ENCODE measurements around the gene APOD. TPM values are rescaled to one million over a fixed set of nuclear protein-coding genes. Genes with fewer than 3 reads are reported as not detected.

The APOD gene
- total RNA-seq, 2 donors from 2014 or later, result not detected

DNA sequence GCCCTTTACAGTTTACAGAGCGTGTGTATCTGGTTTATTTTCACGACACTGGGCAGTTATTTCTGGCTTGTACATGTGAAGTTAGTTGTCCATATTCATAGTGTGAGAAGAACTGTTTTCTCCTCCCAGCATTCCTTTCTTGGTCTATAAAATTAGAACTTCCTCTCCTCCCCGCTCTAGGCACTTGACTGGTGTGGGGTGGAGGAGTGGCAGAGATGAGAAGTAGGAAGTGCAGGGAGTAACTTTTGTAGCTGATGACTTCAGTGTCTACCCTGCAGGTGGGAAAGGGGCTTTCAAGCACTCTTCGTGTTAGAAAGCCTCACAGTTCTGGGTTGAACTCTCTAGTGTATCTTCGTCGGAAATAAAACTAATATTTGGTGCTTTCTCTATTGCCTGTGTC lies 13.4 kb downstream of the APOD start:
- H3K27ac ChIP-seq (ENCODE audit: low read depth, low read length), result no peak overlapping the region
- H3K9ac ChIP-seq (ENCODE audit: extremely low read depth, low read length, poor library complexity, severe bottlenecking), result no peak overlapping the region
- H3K27ac Mint-ChIP-seq, result no peak overlapping the region
- H3K9me3 Mint-ChIP-seq, result no peaks in the 10 kb centered on the region
- no peak overlapping the region for H3K4me3 Mint-ChIP-seq
- H3K4me1 ChIP-seq (ENCODE audit: control insufficient read depth, insufficient read depth, low read length), result no peaks in the 10 kb centered on the region
- no peaks in the 10 kb centered on the region for H3K27me3 ChIP-seq (ENCODE audit: control insufficient read depth, insufficient read depth, low read length, poor library complexity, severe bottlenecking)
- no peaks in the 10 kb centered on the region for H3K36me3 ChIP-seq (ENCODE audit: control insufficient read depth, insufficient read depth, low read length)
- H3K4me3 ChIP-seq (ENCODE audit: low read length), result no peak overlapping the region
- TF ChIP-seq, protein P1, sequence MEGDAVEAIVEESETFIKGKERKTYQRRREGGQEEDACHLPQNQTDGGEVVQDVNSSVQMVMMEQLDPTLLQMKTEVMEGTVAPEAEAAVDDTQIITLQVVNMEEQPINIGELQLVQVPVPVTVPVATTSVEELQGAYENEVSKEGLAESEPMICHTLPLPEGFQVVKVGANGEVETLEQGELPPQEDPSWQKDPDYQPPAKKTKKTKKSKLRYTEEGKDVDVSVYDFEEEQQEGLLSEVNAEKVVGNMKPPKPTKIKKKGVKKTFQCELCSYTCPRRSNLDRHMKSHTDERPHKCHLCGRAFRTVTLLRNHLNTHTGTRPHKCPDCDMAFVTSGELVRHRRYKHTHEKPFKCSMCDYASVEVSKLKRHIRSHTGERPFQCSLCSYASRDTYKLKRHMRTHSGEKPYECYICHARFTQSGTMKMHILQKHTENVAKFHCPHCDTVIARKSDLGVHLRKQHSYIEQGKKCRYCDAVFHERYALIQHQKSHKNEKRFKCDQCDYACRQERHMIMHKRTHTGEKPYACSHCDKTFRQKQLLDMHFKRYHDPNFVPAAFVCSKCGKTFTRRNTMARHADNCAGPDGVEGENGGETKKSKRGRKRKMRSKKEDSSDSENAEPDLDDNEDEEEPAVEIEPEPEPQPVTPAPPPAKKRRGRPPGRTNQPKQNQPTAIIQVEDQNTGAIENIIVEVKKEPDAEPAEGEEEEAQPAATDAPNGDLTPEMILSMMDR (conservative IDR thresholded peaks at IDR 0.05), result no peak
- no peaks in the 10 kb centered on the region for H3K4me1 Mint-ChIP-seq
- WGBS, 2 experiments (ENCODE audit: insufficient coverage in 1 of 2, insufficient read length in 1 of 2), result 80 to 90% methylated on average over 5 to 6 of the region's 6 CpGs
- H3K36me3 Mint-ChIP-seq (ENCODE audit: low read depth), result no peaks in the 10 kb centered on the region
- no peaks in the 10 kb centered on the region for H3K9me3 ChIP-seq (ENCODE audit: control insufficient read depth, low read length)
- no peaks in the 10 kb centered on the region for H3K27me3 Mint-ChIP-seq (ENCODE audit: insufficient read depth)
- no peak for DNase-seq

- H3K36me3 Mint-ChIP-seq (ENCODE audit: low read depth), result no peaks in the 10 kb centered on the region
- H3K4me3 Mint-ChIP-seq, result no peak overlapping the region
- Histone ChIP-seq H3K4me1 (ENCODE audit: control insufficient read depth, insufficient read depth, low read length) (no peaks in the 10 kb centered on the region), H3K9me3 (ENCODE audit: control insufficient read depth, low read length) (no peaks in the 10 kb centered on the region), H3K4me3 (ENCODE audit: low read length) (no peak overlapping the region), H3K9ac (ENCODE audit: extremely low read depth, low read length, poor library complexity, severe bottlenecking) (no peak overlapping the region), H3K27ac (ENCODE audit: low read depth, low read length) (no peak overlapping the region), H3K36me3 (ENCODE audit: control insufficient read depth, insufficient read depth, low read length) (no peaks in the 10 kb centered on the region), H3K27me3 (ENCODE audit: control insufficient read depth, insufficient read depth, low read length, poor library complexity, severe bottlenecking) (no peaks in the 10 kb centered on the region)
- no peak overlapping the region for H3K27ac Mint-ChIP-seq
- 88 to 100% methylated on average over 2 to 5 of the region's 5 CpGs for WGBS, 2 experiments (ENCODE audit: insufficient coverage in 1 of 2, insufficient read length in 1 of 2)
- no peaks in the 10 kb centered on the region for H3K4me1 Mint-ChIP-seq
- H3K27me3 Mint-ChIP-seq (ENCODE audit: insufficient read depth), result no peaks in the 10 kb centered on the region
- TF ChIP-seq, protein P1 (conservative IDR thresholded peaks at IDR 0.05), result no peak
- DNase-seq, result no peak
- H3K9me3 Mint-ChIP-seq, result no peaks in the 10 kb centered on the region
Measured at GRCh38 chr3:195568630-195569029, 15.1 kb downstream of the APOD start.

- Histone ChIP-seq H3K27me3 (ENCODE audit: control insufficient read depth, insufficient read depth, low read length, poor library complexity, severe bottlenecking) (no peaks in the 10 kb centered on the region), H3K27ac (ENCODE audit: low read depth, low read length) (no peak overlapping the region), H3K9ac (ENCODE audit: extremely low read depth, low read length, poor library complexity, severe bottlenecking) (no peak overlapping the region), H3K4me3 (ENCODE audit: low read length) (no peak overlapping the region), H3K4me1 (ENCODE audit: control insufficient read depth, insufficient read depth, low read length) (no peaks in the 10 kb centered on the region), H3K9me3 (ENCODE audit: control insufficient read depth, low read length) (no peaks in the 10 kb centered on the region), H3K36me3 (ENCODE audit: control insufficient read depth, insufficient read depth, low read length) (no peaks in the 10 kb centered on the region)
- Mint-ChIP-seq H3K27ac (no peak overlapping the region), H3K9me3 (no peaks in the 10 kb centered on the region), H3K4me1 (no peaks in the 10 kb centered on the region), H3K4me3 (no peak overlapping the region), H3K27me3 (ENCODE audit: insufficient read depth) (no peaks in the 10 kb centered on the region), H3K36me3 (ENCODE audit: low read depth) (no peaks in the 10 kb centered on the region)
- TF ChIP-seq, protein P1 (conservative IDR thresholded peaks at IDR 0.05), result no peak
- DNase-seq, result no peak
- 70% methylated on average over 6 of the region's 6 CpGs; no CpG with 5 or more reads in 1 of the 2 experiments for WGBS, 2 experiments (ENCODE audit: insufficient coverage in 1 of 2, insufficient read length in 1 of 2)
Measured at GRCh38 chr3:195566797-195567196, 16.9 kb downstream of the APOD start.
